CD4-positive, alpha-beta T cell treated with Interleukin-12 subunit alpha and Interleukin-12 subunit beta, for 1 hour (primary cell): Measurements from ENCODE around the gene FGD3.
"Not testable (repeated sequence)": the region's sequence is repeated elsewhere in the genome, so short reads cannot be mapped to it uniquely, and the experiment has no call there.

Experiments used
- DNase-seq: peaks from one replicate; pipeline ENCODE4 v3.0.0-alpha.2; 2020

The FGD3 gene, protein sequence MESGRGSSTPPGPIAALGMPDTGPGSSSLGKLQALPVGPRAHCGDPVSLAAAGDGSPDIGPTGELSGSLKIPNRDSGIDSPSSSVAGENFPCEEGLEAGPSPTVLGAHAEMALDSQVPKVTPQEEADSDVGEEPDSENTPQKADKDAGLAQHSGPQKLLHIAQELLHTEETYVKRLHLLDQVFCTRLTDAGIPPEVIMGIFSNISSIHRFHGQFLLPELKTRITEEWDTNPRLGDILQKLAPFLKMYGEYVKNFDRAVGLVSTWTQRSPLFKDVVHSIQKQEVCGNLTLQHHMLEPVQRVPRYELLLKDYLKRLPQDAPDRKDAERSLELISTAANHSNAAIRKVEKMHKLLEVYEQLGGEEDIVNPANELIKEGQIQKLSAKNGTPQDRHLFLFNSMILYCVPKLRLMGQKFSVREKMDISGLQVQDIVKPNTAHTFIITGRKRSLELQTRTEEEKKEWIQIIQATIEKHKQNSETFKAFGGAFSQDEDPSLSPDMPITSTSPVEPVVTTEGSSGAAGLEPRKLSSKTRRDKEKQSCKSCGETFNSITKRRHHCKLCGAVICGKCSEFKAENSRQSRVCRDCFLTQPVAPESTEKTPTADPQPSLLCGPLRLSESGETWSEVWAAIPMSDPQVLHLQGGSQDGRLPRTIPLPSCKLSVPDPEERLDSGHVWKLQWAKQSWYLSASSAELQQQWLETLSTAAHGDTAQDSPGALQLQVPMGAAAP

DNA sequence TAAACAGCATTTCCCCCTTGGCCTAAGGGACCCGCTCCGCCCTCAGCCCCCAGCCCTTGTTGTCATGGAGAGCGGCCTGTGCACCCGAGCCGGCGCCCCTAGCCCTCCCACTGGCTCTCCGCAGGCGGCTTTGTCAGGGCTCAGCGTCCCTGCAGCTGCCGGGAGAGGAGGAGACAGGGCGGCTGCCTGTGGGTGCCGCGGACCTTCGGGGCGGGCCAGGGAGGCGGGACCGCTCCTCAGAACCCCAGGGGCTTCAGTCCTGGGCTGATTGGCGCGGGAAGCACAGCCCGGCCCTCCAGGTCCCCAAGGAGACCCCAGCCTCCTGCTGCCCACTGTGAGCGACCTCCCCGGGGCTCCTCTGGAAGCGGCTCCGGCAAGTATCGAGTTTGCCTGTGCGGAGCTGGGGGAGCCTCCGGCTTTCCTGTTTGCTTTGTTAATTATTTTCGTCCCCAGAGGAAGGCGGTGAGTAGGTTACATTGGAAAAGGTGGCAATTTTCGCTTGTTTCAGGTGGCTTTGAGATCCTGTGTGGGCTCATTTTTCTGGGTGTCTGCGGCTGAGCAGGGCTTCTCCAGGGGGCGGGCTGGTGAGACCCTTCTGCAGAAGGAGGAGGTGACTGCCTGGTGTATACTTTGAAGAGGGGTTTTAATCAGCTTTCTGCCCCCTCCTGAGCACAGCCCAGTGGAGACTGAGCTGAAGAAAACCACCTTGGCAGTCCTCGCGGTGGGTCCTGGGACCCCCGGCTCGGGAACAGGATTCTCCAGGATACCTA, at the start of gene FGD3:
Gene FGD3, plus strand, starts transcription at position 256 of the 770 bp plus-strand sequence. CDS start 28,734 bp downstream, outside the sequence.
- DNase-seq, result peak; percentile 50

DNA sequence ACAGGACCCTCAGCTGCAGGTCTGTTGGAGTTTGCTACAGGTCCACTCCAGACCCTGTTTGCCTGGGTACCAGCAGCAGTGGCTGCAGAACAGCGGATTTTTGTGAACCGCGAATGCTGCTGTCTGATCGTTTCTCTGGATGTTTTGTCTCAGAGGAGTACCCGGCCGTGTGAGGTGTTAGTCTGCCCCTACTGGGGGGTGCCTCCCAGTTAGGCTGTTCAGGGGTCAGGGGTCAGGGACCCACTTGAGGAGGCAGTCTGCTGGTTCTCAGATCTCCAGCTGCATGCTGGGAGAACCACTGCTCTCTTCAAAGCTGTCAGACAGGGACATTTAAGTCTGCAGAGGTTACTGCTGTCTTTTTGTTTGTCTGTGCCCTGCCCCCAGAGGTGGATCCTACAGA, 42.2 kb upstream of the FGD3 start:
- DNase-seq, result not testable (repeated sequence)

DNA sequence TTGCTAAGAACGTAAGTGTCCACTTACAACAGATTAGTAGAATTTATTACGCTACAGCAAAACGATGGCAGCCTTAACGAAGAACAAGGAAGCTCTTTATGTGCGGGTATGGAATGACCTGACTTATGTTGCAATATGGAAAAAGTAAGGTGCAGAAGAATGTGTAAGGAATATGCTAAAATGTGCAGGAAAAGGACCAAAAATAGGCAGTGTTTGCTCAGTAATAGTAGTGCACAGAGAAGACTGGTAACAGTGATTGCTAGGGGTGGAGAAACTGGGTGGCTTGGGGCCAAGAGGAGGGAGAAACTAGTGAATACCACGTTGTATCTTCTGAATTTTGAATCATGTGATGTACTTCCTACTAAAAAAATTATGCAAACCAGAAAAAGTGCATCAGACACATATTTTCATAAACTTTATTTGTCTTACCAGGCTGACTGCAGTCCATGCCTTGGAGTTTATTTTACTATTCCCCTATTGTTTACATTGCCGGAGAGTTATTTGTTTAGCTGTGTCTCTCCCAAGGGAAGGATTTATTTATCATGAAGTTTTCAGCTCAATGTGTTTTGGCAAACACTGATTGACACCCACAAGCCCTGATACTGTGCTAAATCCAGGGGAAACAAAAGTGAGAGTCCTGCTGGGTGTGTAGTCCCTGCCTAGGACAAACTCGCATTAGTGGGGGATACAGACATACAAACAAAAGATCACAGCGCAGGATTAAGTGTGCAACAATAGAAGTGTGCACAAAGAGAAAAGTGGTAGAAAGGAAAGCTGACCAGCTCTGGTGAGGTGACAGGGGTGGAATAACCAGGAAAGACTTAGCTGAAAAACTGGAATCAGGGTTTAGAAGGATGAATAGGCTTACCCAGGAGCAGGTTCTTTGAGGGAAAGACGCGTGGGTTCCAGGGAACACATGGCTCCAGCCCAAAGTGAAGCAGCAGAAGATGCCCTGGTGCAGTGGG, 35.5 kb upstream of the FGD3 start:
- DNase-seq, result no peak

DNA sequence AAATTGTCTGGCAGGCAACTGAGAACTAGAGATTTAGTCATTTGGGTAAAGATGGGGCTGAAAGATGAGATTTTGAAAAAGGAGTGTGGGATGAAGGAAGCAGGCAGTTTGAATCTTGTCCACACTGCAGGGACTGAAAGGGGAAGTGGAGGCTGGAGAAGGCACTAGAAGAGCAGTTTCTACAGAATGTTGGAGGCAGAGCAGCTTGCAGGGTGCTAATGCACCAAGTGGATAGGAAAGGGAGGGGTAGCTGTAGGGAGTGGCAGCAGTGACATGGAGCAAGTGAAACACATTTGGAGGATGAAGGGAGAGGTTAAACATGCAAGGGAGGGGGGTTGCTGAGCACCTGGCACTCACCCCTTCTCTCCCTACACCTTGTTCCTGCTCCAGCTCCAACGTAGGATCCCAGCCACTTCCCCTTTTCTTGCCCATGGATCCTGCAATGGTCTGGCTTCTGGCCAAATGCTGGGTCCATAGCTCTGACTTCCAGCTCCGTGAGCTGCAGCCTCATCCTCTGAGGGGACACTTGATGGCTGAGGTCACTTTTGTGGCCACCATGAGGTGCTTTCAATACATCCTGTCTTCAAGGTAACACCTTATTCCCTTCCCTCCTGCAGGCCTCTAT, 30.0 kb upstream of the FGD3 start:
- no peak for DNase-seq

DNA sequence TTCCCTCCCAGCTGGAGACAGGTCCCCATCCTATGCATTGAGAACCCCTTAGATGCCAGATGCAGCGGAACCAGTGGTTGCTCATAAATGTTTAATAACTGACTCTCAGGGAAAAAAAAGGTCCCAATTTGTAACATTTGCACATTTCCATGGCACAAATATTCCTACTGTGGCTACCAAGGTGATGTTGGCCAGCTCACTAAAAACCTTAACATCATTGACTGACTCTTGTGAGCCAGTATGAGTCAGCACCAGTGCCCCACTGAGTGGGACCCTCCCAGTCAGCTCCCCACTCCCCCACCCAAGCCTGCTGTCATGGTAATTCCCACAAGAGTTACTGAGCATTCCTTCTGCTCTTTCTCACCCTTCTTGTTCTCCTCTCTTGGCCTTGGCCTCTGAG, 26.9 kb upstream of the FGD3 start:
- DNase-seq, result no peak

DNA sequence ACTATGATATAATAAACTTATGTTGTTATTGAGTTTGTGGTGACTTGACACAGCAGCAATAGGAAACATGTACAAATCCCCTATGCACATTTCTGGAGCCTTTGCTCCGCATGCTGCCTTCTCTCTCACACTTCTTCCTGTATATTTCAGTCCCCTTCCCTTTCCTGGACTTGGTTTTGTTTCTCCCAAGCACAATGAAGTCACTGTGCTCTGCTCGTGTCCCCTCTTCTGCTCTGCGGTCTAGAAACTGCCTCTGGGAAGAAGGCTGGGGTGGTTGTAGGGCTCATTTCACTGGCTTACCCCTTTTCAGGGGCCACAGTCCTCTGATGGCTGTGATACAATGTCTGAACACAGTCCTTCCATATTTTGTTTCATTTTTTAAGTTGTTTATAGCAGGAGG, 15.7 kb upstream of the FGD3 start:
- no peak for DNase-seq

DNA sequence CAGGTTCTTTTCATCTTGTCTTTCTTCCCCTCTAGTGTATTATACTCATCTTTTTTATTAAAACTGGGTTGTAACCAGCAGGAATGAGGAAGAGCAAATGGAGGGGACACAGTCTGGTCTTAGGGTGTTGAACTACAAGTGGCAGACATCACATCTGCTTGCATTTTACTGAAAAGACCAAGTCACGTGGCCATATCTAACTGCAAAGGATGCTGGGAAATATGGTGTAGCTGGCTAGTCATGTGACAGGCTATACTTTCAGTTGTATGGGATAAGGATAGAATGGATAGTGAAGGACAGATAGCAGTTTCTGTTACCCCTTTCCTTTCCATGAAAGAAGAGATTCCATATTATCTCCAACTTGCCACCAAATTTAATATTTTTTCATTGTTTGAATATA, 13.0 kb upstream of the FGD3 start:
- no peak for DNase-seq

DNA sequence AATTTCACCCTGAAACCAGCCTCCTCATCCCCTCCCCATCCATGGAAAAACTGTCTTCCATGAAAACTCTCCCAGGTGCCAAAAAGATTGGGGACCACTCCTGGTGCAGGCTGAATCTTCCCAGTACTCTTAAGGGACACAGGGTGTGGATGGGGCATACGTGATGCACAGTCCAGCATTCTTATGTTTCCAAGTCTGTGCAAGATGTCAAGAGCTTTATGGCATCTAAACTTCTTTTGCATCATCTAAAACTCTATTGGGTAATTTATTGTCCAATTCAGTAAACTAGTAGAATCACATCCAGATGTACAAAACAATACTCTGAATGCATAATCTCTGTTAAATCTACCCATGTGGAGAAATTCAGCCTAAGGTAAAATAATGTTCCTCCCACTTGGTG, 9.3 kb upstream of the FGD3 start:
- no peak for DNase-seq

DNA sequence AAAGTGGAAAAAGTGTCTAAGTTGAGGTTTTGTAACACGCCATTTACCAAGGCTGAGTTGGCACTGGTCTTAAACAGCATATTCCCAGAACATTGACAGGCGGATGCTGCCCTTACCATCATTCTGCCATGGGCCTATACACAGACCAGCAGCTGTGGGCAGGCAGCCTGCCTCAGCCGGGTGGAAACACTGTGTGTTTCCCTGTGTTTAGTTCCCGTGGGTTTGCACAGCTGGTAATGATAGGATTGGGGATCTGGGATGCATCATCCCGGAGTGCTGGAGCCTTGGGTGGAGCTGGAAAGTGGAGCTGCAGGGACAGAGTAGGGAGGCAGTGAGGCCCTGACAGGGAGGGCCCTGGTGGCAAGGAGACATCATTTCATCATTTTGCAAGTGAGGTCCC, 5.5 kb upstream of the FGD3 start:
- no peak for DNase-seq

DNA sequence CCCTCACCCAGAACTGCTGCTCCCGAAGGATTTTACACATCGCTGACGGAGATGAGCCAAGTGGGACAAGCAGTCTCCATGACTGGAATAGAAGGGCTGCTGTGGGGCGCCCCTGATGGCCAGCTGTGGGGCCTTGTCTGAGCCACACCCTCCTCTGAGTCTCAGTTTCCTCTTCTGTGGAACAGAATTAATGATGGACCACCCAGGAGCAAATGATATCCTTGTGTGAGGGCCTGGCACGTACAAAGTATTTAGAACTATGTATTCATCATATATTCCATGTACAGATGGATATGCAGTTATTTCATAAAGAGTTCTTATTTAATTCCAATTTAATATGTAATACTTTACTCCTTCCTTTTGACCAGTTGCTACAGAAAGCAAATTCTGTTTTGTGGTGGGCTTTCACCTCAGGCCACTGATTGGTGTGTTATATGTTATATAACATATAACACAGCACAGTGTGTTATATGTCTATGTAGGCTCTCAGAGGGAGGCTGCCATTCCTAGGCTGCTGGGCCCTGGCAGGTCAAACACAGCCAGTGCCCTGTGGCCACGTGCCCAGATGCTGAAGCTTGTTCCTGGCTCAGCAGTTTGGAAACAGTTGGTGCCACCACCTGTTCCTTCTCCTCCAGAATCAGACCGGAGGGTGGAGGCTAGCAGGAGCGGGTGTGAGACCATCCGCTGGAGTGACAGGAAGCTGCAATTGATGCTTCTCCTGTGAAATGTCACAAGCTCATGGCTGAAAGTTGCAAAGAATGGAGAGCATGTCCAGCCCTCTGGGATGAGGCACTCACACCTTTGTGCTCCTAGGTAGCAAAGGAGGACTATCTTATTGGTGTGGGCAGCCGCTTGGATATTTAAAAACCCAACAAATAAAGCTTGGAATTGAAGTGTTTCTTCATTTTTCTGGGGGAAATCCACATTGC, 4.4 kb upstream of the FGD3 start:
- DNase-seq, result no peak

DNA sequence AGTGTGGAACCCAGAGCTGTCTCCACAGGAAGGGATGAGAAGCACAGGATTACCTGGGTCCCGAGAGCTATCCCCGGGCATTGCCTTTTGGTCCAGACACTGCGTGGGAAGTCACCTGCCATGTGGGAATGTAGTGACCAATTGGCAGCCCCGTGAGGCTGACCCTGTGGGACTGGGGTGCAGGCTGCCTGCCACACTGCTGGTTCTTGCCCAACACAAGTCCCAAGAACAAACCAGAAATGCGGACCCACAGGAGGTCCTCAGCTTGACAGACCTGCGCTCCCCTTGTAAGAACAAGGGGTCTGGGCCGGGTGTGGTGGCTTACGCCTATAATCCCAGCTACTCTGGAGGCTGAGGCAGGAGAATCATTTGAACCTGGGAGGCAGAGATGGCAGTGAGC, 2.4 kb upstream of the FGD3 start:
- DNase-seq, result no peak

DNA sequence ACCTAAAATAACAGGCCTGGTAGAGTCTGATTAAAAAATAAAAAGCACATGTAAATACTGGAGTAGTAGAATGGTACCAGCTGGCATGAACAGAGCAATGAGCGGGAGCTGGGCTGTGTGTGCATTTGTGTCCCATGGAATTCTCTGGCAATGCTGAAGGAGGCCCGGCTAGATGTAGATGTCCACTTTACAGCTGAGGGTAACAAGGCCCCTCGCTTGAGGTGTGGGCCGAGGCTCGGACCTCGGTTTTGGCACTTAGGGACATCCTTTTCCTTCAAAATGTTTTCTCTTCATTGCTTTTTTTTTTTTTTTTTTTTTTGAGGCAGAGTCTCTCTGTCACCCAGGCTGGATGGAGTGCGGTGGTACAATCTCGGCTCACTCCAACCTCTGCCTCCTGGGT, 1.5 kb upstream of the FGD3 start:
- DNase-seq, result no peak

DNA sequence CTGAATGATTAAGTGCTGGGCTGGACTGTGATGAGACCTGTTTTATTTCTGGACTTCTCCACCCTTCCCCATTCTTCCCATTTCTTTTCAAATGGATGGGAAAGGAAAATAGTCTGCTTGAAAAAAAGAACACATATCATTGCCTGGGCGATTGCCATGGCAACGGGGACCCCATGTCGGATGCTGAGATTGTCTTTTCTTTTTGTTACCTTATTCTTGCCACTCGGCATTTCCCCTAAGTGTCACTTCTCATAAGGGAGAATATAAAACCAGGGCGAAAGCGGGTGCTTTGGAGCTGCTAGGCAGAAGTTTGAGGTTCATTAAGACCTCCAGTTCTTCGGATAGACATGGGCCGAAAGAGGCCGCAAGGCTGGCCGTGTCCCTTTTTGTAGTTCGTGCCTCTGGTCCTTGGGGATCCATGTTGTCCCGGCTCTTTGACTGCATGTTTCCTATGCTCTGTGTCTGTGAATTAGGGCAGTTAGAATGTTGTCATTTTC, 763 bp downstream of the FGD3 start:
- DNase-seq, result no peak

DNA sequence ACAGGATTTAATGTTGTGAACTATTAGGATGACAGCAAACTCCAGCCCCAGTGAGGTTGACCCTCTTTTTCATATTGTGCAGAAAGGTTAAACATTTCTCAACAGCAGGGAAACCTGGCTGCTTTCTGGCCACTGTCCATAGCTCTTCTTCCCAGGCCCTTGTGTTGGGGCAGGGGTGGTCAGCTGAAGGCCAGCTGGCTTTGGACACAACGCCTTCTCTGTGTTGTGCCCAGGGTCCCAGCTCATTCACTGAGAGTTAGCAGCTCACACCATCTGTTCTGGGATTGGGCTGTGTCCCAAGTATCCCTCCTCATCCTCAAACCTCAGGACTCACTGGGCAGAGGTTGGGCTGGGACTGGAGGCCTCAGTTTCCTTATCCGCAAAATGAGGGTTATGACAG, 1.3 kb downstream of the FGD3 start:
- DNase-seq, result no peak

DNA sequence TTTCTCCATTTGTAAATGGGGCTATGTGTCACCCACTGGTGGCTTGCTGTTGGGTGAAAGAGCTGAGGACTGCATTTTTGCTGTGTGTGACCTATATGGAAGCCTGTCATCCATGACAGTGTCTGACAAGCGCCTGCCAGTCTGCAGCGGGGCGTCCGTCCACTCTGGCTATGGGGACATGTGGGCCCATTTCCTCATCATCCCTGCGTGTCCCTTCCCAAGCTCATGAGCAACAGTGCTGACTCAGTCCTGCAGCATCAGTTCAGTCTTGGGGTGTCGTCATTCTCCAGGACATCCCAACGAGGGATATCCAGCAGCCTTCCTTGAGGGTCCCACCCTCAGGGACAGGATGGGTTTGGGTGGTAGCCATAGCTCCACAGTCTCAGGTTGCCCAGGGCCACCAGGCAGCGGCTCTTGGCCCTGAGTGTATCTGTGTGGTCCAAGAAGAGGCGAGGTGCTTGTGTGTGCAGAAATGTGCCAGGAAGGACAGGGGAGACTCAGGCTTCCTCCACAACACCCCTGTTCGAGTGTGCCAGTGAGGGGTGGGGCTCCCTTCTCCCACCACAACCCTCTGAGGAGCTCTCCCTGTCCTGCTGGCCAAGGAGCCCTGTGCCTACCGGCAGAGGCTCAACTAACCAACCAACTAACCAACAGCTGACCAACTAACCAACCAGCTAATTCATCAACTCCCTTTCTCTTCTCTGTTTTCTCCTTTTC, 2.1 kb downstream of the FGD3 start:
- DNase-seq, result no peak

DNA sequence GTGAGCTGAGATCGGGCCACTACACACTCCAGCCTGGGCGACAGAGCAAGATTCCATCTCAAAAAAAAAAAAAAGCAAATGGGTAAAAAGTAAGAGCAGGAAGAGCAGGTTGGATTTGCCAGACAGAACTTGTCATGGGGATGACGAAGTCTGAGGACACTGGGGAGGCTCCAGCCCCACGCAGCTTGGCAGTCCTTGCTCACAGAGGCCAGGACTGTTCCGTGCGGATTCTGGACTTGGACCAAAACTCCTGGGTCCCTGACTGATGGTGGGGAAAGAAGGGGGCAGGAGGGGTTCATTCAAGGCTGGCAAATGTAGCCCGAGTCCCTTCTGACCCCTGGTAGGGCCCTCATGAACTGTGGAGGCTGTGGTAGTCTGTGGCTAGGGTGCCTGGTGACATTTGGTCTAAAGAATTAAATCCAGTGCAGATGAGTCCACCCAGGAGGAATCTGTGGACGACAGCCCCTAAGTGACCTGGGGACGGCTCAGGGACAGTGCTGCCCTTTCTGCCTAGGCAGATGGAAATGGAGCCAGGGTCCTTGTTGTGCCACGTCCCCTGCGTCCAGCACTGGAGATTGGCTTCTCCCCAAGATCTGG, 3.1 kb downstream of the FGD3 start:
- DNase-seq, result no peak

DNA sequence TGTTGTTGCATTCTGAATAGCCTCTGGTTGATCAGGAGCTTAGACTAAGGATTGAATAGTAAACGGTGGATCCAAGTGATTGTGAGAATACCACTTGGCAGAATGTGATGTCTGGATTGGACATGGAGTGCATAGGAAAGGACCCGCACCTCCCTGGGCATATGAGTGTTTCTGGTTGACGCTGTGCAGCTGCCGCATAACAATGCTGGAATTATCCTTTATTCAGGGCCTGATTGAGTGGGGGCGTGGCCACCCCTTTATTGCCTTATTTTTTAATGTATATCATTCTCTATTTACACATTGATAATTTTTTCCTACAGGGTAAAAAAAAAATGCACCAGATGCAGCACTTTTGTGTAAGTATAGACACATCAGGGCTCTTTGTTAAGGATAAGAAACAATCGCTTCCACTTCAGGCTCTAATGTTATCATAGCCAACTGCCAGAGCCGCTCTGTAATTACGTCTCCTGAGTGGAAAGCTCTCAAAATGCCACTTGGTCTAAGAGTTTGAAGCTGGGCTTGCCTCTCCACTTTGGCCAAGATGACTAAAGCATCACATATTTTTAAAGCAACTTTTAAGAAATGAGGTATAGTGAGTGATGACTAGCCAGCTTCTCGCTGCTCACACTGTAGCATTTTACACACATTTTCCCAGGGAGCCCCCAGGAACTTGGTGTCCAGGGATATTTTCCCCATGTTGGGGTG, 5.7 kb downstream of the FGD3 start:
- DNase-seq, result no peak

DNA sequence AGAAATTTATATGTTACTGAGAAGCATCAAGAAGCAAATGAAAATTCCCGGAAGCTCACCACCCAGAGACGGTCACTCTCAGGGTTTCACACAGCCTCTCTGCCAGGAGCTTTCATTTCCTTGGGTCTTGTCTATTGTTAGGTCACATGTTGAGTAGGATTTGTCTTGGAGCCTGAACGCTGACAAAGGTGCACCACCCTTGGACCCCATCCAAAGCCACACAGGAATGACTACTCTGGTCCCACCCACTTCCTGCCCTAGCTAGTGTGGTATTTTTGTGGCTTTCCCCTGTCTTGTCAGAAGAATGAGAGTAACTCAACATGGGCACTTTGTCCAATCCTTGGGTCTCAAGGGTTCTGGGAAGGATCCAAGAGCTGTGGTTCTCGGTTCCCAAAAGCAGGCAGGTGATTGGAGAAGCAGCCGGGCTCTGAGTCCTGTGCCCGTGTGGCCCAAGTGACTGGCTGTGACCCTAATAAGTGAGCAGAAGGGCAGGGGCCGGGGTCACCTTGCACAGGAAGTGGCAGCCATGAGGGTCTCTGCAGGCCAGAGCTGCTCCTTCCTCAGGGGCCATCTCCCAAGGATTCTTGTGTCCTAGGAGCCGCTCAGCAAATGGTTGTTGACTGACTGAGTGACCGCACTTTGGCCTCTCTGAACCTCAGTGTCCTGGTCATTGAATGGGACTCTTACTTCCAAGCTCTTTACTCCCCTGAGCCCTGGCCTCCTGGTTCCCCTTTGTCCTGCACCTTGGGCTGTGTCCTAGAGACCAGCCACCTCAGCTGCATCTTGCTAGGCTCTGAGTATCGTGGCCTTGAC, 6.9 kb downstream of the FGD3 start:
- DNase-seq, result peak; percentile 84
